Measurements from ENCODE around the gene FSHB.

Gene FSHB

DNA sequence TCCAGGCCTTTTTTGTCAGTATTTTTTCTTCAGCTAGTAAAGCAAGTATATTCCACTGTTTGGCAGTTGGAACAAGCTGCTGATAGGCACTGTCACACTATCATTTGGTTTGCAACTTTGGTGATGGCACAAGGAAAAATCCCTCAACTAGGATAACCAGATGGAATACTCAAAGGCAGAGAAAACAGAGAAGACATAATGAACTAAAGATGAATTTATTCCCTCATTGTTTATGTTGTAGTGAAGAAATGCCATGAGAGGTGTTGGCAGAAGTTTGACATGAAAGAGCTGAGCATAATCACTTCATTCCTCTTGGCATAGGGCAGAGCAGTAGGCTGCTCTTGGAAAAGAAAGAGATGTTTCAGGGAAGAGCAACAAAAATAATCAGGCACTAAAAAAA lies 39.9 kb downstream of the FSHB start:
- DNase-seq = no peak

DNA sequence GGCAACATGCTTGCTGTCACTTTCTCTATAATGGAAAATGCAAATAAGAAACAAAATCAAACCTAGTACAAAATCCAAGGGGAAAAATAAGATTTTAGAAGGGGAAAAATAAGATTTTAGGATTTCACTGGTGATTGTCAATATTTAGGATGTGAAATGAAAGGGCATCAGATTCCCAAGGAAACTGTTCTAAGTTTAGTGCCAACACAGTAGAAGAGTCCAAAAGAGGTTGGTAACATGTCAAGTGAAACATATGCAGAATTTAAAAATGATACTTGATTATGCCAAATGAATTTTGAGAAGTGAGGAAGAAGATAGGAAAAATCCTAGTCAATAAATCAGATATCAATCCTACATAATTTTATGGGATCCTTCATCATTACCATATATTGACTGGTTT lies 46.4 kb downstream of the FSHB start:
- no peak for DNase-seq

DNA sequence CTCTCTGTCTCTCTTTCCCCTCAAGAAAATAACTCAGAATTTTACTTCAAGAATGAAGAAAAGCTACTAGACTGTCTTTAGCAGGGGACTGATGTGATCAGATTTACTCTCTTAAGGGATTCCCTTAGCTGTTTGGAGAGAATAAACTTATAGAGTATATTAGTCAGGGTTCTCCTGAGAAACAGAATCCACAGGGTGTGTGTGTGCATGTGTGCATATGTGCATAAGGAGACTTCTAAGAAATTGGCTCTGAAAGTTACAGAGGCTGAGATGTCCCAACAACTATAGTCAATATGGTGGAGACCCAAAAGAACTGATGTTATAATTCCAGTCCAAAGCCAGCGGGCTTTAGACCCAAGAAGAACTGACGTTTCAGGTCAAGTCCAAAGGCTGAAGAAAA lies 49.0 kb downstream of the FSHB start:
- no peak for DNase-seq

DNA sequence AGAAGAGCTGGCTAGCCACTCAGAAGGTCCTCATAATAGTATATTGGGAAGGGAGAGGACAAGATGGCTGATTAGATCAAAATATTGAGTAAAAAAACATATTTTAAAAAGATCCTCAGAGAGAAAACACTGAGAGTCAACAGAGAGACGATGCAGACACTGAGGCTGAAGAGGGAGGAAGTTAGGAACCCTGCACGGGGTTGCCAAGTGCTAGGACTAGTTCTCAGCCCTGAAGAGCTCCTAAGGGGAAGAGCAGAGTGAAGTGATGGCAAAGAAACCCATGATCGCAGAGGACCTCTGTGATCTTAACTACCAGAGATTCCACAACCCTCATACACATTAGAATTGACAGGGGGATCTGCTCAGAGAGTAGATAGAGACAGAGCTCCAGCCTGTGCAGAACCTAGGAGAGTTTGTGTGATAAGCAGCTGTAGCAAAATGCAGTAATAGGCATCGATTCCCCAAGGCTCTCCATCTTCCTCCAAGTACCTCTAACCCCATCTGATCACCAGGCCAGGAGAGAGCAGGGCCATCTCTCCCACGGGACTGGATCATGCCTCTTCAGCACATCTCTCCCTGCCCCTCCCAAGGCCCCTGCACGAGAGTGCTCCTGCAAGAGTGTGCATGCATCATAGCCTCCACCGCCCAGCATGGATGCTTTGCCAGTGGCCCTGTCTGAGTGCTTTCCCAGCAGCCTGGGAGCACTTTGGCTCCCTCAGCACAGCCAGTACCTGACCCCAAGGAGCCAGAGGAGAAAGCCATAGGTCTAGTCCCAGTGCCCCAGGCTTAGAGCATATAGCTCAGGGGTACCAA lies 50.9 kb downstream of the FSHB start:
- DNase-seq = no peak

DNA sequence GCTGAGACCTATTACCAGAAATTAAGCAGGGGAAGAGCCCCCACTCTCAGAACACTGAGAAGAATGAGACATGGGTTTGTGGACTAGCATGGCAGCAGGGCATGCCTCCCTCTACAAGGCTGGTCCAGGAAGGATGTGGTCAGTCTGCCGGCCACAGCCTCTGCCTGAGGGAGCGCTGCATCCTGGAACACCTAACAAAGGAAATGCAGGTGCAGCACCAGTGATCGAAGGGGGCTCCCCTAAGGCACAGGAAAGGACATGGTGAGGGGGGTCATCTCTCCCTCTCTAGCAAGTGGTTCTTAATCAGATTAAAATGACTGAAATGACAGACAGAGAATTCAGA lies 51.4 kb downstream of the FSHB start:
- no peak for DNase-seq
